Measurements from ENCODE around the gene CLCN1. TPM values are rescaled to one million over a fixed set of nuclear protein-coding genes. Genes with fewer than 3 reads are reported as not detected.

The CLCN1 gene
- total and polyA plus RNA-seq, 2 of the 8 experiments (the other 6 are each of a cell fraction or from before 2014, with no cell fraction given) = 0.36 to 0.41 TPM

DNA sequence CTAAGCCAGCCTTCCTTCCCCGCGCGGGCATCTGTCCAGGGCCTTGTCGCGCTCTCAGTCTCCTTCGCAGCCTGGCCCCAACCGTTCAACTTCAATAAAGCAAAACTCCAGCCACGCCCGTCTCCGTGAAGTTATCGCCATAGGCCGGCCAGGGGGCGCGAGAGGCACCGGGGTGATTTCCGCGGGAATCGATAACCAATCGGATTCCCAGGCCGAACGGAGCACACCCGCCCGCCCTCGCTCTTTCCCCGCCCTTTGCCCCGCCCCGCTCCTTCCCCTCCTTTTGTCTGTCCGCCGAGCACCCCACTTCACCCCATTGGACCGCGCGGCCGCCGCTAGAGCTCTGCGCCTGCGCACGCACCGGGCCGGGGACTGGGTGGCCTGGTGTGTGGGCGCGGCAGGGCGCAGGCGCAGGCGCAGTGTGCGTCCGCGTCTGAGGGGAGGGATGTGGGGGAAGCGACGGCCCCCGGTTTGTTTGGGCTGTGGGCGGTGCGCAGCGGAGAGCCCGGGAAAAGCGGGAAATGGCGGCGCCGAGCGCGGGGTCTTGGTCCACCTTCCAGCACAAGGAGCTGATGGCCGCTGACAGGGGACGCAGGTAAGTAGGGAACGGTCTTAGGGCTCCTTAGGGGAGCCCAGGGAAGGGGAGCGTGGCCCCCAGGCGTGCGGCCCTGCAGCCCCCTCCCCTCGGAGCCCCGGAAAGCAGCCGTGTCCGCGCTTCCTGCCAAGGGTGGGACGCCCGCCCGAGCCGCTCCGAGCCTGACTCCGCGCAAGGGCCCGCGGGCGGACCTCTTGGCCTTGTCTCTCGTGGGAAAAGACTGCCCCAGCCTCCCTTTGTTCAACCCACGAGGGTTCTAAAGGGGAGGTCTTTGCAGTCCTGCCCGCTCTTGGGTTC is 27.7 kb upstream of the CLCN1 start, which contains the start of gene CASP2 (continued):
- TF ChIP-seq, protein P1, sequence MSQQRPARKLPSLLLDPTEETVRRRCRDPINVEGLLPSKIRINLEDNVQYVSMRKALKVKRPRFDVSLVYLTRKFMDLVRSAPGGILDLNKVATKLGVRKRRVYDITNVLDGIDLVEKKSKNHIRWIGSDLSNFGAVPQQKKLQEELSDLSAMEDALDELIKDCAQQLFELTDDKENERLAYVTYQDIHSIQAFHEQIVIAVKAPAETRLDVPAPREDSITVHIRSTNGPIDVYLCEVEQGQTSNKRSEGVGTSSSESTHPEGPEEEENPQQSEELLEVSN (IDR thresholded peaks at IDR 0.05) = peak; percentile 100
- TF ChIP-seq CEBPB (IDR thresholded peaks at IDR 0.05; ENCODE audit: low read depth, low read length) = no peak
- TF ChIP-seq RAD21 (IDR thresholded peaks at IDR 0.05 in 1 of 2, conservative IDR thresholded peaks at IDR 0.05 in 1 of 2; ENCODE audit: low read depth in 2 of 2, low read length in 2 of 2) = no peak
- TF ChIP-seq, protein P2, sequence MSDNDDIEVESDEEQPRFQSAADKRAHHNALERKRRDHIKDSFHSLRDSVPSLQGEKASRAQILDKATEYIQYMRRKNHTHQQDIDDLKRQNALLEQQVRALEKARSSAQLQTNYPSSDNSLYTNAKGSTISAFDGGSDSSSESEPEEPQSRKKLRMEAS (IDR thresholded peaks at IDR 0.05) = peak; percentile 99
- TF ChIP-seq, protein P3, sequence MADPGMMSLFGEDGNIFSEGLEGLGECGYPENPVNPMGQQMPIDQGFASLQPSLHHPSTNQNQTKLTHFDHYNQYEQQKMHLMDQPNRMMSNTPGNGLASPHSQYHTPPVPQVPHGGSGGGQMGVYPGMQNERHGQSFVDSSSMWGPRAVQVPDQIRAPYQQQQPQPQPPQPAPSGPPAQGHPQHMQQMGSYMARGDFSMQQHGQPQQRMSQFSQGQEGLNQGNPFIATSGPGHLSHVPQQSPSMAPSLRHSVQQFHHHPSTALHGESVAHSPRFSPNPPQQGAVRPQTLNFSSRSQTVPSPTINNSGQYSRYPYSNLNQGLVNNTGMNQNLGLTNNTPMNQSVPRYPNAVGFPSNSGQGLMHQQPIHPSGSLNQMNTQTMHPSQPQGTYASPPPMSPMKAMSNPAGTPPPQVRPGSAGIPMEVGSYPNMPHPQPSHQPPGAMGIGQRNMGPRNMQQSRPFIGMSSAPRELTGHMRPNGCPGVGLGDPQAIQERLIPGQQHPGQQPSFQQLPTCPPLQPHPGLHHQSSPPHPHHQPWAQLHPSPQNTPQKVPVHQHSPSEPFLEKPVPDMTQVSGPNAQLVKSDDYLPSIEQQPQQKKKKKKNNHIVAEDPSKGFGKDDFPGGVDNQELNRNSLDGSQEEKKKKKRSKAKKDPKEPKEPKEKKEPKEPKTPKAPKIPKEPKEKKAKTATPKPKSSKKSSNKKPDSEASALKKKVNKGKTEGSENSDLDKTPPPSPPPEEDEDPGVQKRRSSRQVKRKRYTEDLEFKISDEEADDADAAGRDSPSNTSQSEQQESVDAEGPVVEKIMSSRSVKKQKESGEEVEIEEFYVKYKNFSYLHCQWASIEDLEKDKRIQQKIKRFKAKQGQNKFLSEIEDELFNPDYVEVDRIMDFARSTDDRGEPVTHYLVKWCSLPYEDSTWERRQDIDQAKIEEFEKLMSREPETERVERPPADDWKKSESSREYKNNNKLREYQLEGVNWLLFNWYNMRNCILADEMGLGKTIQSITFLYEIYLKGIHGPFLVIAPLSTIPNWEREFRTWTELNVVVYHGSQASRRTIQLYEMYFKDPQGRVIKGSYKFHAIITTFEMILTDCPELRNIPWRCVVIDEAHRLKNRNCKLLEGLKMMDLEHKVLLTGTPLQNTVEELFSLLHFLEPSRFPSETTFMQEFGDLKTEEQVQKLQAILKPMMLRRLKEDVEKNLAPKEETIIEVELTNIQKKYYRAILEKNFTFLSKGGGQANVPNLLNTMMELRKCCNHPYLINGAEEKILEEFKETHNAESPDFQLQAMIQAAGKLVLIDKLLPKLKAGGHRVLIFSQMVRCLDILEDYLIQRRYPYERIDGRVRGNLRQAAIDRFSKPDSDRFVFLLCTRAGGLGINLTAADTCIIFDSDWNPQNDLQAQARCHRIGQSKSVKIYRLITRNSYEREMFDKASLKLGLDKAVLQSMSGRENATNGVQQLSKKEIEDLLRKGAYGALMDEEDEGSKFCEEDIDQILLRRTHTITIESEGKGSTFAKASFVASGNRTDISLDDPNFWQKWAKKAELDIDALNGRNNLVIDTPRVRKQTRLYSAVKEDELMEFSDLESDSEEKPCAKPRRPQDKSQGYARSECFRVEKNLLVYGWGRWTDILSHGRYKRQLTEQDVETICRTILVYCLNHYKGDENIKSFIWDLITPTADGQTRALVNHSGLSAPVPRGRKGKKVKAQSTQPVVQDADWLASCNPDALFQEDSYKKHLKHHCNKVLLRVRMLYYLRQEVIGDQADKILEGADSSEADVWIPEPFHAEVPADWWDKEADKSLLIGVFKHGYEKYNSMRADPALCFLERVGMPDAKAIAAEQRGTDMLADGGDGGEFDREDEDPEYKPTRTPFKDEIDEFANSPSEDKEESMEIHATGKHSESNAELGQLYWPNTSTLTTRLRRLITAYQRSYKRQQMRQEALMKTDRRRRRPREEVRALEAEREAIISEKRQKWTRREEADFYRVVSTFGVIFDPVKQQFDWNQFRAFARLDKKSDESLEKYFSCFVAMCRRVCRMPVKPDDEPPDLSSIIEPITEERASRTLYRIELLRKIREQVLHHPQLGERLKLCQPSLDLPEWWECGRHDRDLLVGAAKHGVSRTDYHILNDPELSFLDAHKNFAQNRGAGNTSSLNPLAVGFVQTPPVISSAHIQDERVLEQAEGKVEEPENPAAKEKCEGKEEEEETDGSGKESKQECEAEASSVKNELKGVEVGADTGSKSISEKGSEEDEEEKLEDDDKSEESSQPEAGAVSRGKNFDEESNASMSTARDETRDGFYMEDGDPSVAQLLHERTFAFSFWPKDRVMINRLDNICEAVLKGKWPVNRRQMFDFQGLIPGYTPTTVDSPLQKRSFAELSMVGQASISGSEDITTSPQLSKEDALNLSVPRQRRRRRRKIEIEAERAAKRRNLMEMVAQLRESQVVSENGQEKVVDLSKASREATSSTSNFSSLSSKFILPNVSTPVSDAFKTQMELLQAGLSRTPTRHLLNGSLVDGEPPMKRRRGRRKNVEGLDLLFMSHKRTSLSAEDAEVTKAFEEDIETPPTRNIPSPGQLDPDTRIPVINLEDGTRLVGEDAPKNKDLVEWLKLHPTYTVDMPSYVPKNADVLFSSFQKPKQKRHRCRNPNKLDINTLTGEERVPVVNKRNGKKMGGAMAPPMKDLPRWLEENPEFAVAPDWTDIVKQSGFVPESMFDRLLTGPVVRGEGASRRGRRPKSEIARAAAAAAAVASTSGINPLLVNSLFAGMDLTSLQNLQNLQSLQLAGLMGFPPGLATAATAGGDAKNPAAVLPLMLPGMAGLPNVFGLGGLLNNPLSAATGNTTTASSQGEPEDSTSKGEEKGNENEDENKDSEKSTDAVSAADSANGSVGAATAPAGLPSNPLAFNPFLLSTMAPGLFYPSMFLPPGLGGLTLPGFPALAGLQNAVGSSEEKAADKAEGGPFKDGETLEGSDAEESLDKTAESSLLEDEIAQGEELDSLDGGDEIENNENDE (IDR thresholded peaks at IDR 0.05; ENCODE audit: insufficient replicate concordance, low read length) = no peak
- no peak for TF ChIP-seq EP300 (IDR thresholded peaks at IDR 0.05; ENCODE audit: borderline replicate concordance in 1 of 2, low read depth in 2 of 2, low read length in 2 of 2)
- TF ChIP-seq YY1 (IDR thresholded peaks at IDR 0.05; ENCODE audit: low read depth, low read length) = peak; percentile 94
- peak; percentile 80 for TF ChIP-seq TBP (IDR thresholded peaks at IDR 0.05; ENCODE audit: low read depth, low read length)
